Subcutaneous adipose tissue (tissue), 4 donors: ENCODE data around the gene PYGM. TPM values are rescaled to one million over a fixed set of nuclear protein-coding genes. Genes with fewer than 3 reads are reported as not detected.

ENCODE experiments used
- total RNA-seq, 4 donors: library from RNA; depleted of rRNA; stranded (reverse); fragments of >200 nt; gene quantifications; one replicate each; pipeline ENCODE4 v1.1.0, GENCODE V29; 2016
- TF ChIP-seq, protein P1 (sequence below): fragments of 450-650 bp; IDR thresholded peaks from one replicate; pipeline ENCODE4 v1.5.1; 2016; ENCODE audit warnings: low read depth, mild to moderate bottlenecking, control low read depth, antibody characterized with exemption, moderate library complexity

PYGM gene
- total RNA-seq, 4 donors from 2014 or later, result 0.51 to 63.7 (median 4.4) TPM

GRCh38 chr11:64764753-64765152, 5.0 kb upstream of the PYGM start:
- TF ChIP-seq, protein P1, sequence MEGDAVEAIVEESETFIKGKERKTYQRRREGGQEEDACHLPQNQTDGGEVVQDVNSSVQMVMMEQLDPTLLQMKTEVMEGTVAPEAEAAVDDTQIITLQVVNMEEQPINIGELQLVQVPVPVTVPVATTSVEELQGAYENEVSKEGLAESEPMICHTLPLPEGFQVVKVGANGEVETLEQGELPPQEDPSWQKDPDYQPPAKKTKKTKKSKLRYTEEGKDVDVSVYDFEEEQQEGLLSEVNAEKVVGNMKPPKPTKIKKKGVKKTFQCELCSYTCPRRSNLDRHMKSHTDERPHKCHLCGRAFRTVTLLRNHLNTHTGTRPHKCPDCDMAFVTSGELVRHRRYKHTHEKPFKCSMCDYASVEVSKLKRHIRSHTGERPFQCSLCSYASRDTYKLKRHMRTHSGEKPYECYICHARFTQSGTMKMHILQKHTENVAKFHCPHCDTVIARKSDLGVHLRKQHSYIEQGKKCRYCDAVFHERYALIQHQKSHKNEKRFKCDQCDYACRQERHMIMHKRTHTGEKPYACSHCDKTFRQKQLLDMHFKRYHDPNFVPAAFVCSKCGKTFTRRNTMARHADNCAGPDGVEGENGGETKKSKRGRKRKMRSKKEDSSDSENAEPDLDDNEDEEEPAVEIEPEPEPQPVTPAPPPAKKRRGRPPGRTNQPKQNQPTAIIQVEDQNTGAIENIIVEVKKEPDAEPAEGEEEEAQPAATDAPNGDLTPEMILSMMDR, result no peak

GRCh38 chr11:64764040-64764611, 4.4 kb upstream of the PYGM start:
- TF ChIP-seq, protein P1, result no peak

DNA sequence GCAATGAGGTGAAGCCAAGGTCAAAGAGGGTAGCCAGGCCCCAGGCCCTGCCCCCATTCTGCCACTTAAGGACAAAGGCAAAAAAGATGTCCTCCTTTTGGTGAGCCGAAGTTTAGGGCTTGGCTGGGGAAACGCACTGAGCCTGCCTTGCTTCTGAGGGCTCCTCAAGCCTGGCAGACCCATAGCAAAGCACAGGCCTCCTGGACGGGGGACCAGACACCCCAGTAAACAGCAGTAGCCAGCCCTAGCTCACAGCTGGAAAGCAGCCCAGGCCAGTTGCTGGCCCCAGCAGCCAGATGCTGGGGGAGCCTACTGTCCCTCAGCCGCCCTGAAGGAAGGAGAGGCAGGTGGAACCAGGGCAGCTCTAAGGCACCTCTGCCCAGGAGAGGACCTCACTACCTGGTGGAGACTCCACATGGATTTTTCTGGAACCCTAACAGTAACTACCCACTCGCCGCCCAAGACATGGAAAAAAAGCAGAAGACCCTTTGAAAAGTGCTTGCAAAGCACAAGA, 3.8 kb upstream of the PYGM start:
- TF ChIP-seq, protein P1, result no peak

GRCh38 chr11:64762674-64763525, 3.1 kb upstream of the PYGM start:
- TF ChIP-seq, protein P1, result no peak

DNA sequence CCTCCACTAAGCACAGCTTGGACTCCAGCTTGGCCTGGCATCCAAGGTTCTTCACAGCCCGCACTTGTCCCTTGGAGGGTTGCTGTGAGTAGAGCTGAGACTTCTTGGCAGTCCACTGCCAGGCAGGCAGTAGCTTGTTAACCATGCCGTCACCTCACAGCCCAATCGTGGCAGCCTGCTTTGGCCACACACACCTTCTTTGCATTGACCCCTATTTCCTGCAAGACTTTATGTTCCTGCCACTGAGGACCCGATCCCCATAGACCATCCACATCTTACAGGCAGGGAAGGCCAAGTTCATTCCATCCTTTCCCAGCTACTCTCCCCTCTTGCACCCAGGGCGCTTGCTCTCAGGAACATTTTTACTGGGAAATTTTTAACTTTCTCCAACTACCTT, 2.5 kb upstream of the PYGM start:
- TF ChIP-seq, protein P1, result no peak

- TF ChIP-seq, protein P1, result no peak
Measured at GRCh38 chr11:64760759-64761420, 1.1 kb upstream of the PYGM start.

GRCh38 chr11:64759131-64759721, 548 bp downstream of the PYGM start:
- TF ChIP-seq, protein P1, result no peak
